Inferior parietal cortex (tissue), 1 donor: ENCODE measurements around the gene KIRREL3.

Experiments
- DNase-seq: peaks from one replicate; pipeline ENCODE4 v3.0.0-alpha.2; 2016; ENCODE audit errors: extremely low spot score

KIRREL3 gene

GRCh38 chr11:126871792-126872191 is 128.8 kb downstream of the KIRREL3 start:
- no peak for DNase-seq

- no peak for DNase-seq
Measured at GRCh38 chr11:126870021-126870420, 130.5 kb downstream of the KIRREL3 start.

- no peak for DNase-seq
Measured at GRCh38 chr11:126868741-126869140, 131.8 kb downstream of the KIRREL3 start.

GRCh38 chr11:126864934-126865333 is 135.6 kb downstream of the KIRREL3 start:
- no peak for DNase-seq

- no peak for DNase-seq
Measured at GRCh38 chr11:126863294-126863997, 137.1 kb downstream of the KIRREL3 start.

GRCh38 chr11:126862664-126863243 is 137.8 kb downstream of the KIRREL3 start:
- no peak for DNase-seq

GRCh38 chr11:126861796-126862459 is 138.6 kb downstream of the KIRREL3 start:
- DNase-seq: no peak

GRCh38 chr11:126857860-126858808 is 142.4 kb downstream of the KIRREL3 start:
- no peak for DNase-seq

GRCh38 chr11:126855536-126855935 is 145.0 kb downstream of the KIRREL3 start:
- DNase-seq: no peak

GRCh38 chr11:126853732-126854131 is 146.8 kb downstream of the KIRREL3 start:
- DNase-seq: no peak

GRCh38 chr11:126844789-126845188 is 155.8 kb downstream of the KIRREL3 start:
- no peak for DNase-seq

GRCh38 chr11:126843096-126843495 is 157.5 kb downstream of the KIRREL3 start:
- no peak for DNase-seq

GRCh38 chr11:126841999-126842398 is 158.6 kb downstream of the KIRREL3 start:
- no peak for DNase-seq

- DNase-seq: no peak
Measured at GRCh38 chr11:126840975-126841374, 159.6 kb downstream of the KIRREL3 start.

GRCh38 chr11:126840201-126840886 is 160.2 kb downstream of the KIRREL3 start:
- no peak for DNase-seq

GRCh38 chr11:126839496-126839895 is 161.1 kb downstream of the KIRREL3 start:
- peak; percentile 70 for DNase-seq

- DNase-seq: no peak
Measured at GRCh38 chr11:126838779-126839178, 161.8 kb downstream of the KIRREL3 start.

- DNase-seq: no peak
Measured at GRCh38 chr11:126837581-126837980, 163.0 kb downstream of the KIRREL3 start.

- peak; percentile 22 for DNase-seq
Measured at GRCh38 chr11:126834573-126834972, 166.0 kb downstream of the KIRREL3 start.

- DNase-seq: no peak
Measured at GRCh38 chr11:126834149-126834548, 166.4 kb downstream of the KIRREL3 start.

- no peak for DNase-seq
Measured at GRCh38 chr11:126833065-126833464, 167.5 kb downstream of the KIRREL3 start.
